IPS DF 4.7 (cell line): ENCODE measurements around the gene RPS18.

Experiments
- DNase-seq: peaks from one replicate; pipeline ENCODE4 v3.0.0-alpha.2; 2013; ENCODE audit warnings: low spot score; ENCODE audit errors: extremely low read depth

Gene RPS18

DNA sequence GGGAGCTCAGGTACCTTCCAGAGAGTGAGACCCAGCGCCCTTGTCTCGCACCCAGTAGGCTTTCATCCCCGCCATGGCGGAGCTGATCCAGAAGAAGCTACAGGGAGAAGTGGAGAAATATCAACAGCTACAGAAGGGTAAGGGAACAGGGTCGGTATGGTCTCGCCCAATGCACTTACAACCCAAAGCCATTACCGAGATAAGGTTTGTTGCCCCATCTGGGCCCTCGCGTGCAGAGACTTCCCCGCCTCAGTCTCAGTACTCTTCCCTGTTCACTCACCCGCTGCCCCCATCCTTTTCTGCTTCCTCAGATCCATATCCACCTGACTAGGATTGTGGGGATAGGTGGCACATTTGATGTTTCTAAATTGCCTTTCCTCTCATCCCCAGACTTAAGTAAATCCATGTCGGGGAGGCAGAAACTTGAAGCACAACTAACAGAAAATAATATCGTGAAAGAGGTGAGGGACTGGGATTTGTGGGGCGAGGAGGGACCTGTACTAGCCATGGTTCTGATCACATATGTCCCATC, 18.0 kb downstream of the RPS18 start:
- no peak for DNase-seq

DNA sequence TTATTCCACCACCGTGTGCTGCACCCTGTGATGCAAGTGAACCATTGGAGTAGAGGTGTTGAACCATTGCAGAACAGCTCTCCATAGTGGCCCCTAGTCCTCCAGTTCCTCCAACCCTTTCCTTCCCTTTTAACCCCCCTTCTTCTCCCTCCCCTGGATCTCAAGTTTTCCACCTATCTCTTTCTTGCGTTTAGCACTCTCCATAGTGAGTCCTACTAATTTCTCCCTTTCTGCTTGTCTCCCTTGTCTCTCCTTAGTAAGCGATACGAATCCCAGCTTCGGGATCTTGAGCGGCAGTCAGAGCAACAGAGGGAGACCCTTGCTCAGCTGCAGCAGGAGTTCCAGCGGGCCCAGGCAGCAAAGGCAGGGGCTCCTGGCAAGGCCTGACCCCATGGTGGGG, 18.6 kb downstream of the RPS18 start:
- DNase-seq, result no peak

DNA sequence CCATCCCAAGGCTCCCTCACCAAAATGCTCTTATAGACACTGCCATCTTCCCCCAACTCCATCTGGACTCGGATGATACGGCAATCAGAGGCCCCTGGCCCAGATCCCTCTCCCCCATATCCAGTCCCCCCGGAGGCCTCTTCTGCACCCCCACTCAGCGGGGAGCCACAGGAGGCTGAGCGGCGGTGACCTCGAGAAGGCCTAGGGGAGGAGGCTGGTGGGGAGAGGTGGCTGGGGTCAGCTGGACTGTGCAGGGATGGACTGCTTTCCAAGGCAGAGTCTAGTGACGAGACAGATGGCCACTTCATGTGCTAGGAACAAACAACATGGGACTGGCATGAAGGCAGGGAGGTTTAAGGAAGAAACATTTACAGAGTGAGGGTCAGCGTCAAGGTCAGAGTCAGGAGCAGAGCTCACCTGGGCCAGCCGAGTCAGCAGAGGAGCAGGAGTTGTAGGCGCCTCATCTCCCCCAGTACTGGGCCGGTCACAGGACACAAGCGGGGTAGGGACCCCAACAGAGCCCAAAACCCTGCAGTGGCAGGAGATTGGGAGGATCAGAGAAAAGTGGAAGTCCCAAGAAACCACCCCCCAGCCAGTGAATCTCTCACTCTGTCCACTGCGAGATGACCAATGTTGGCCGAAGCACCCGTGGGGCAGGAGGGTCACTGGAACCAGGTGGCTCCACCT, 21.3 kb downstream of the RPS18 start:
- no peak for DNase-seq

DNA sequence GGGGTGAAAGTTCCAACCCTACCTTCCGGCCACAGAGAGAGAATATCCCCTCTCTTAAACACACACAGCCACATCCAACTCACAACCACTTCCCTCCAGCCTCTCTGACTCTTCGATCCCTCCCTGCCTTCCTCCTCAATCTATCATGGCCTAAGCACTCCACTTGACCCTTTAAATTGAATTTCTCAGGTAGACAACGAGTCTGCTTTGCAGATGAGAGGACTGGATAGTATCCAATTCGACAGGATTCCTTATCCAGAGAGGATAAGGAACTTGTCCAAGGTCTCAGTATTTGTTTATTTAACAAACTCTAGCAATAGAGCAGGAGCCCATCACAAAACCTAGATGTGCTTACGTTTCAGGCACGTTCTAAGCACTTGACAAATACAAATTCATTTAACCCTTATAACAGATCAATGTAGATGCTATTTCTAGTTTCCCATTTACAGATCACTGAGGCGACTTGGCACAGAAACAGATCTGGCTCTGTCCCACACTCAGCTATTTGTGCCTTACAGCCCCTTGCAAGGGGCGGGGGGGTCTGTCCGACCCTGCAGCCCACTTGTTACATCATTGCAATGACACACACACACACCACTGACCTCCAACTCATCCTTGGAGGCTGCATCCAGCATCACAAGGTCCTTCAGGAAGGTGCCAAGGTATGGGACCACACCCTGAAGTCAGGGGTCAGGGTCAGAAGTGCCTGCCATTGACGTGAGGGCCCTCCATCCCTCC, 22.4 kb downstream of the RPS18 start:
- no peak for DNase-seq

DNA sequence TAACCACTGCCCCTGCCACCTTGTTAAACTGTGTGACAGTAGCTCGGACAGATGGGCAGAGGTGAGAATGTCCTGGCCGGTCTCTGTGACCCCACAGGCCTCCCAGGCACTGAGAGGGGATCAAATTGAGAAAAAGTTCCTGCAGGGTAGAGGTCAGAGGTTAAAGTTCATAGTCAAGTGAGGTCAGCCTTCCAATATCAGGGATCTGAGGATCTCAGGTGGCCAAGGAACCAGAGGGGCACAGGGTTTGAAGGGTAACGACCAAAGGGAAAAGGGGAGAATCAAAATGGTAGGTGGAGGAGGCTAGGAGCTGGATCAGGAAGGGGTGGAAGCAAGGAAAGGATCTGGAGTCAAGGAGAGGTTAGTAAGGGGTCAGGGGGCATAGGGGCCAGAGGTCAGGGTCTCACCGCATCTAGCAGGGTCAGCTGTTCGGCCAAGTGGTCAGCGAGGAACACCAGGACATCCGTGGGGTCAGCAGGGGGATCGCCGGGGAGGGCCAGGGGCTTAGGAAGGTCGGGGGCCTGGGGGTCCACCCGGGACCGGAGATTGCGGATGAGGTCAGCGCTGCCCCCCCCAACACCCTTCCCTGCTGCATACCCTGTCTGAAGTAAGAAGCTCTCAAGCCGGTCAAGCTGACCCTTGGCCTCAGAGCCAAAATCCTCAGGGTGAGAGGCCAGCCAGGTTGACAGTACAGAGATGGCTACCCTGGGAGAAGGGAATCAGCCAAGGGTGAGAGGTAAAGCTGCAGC, 23.9 kb downstream of the RPS18 start:
- no peak for DNase-seq

DNA sequence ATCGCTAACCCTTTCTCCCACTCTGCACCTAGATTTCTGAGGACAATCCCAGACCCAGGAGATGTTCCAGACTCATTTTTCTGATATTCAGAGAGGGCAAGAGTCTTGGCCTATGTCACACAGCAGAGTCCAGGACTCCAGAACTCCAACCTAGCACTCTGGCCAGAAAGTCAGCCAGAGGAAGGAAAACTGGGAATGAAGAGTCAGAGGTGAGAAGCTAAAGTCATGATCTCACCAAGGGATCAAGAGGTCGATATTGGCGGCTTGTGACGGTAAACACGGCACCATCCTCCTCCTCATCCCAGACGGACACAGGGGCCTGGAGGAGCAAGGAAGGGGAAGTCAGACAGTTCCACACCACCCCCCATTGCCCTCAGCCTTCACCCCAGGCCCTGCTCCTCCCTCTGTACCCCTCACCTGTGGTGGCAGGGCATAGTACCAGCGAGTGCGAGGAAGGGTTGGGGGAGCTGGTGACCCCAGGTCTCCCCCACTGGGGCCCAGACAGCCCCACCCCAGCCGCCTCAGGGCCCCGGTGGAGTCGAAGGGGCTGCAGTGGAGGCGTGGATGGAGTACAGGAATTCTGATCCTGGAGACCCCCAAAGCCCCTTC, 25.0 kb downstream of the RPS18 start:
- DNase-seq, result no peak

DNA sequence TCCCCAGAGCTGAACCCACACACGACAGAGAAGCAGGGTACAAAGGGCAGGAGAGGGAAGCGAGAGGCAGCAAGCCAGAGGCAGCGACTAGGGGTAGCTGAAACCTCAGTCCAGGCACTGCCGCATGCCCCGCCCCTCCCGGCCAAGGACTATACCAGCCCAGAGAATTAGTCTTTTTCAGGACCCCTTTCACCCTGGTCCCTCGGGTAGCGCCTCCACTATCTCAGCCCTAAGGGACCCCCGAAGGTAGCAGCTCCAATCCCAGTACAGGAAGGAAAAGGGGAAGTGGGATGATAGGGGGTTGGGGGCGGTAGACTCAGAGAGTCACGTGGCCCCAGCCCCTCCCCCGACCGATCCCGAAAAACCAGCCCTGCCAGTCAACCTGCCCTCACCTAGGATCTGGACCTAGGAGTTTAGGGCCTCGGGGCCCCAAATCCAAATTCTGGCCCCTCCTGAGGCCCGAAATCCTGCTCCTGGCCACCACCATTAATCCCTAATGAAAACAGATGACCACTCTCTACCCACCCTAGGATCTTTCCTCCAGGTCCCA, 25.6 kb downstream of the RPS18 start:
- DNase-seq, result no peak

DNA sequence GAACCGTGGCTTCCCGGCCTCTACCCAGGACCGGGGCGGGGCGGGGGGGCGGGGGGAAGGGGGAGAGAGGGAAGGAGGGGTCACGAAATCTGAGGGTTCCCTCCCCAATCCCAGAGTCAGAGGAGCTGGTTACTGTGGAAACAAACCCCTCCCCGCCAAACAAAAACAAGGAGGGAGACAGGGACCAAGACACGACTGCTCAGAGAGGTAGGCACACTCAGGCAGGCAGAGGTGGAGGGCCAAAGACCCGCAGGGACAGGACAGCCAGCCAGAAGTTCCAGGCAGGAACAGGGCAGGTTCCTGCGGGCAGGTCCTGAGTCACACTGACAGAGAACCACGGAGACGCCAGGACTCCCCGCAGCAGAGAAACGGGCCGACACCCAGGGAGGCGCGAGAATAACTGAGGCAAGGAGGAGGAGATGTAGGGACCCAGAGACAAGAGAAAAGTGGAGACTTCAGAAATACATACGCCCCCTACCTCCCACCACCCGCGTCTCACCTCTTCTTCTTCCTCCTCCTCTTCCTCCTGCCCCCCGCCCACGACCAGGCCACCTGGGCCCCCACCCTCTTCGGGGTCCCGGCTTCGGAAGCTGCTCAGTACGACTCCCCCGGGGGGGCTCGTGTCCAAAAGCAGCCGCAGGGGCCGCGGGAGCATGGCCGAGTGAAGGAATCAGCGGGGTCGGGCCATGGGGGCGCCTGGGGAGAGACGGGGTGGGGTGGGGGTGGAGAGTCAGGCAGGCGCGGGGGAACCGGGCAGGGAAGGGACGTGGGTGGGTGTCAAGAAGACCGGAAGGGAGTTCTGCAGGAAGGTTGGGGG, 26.3 kb downstream of the RPS18 start:
- DNase-seq, result no peak

DNA sequence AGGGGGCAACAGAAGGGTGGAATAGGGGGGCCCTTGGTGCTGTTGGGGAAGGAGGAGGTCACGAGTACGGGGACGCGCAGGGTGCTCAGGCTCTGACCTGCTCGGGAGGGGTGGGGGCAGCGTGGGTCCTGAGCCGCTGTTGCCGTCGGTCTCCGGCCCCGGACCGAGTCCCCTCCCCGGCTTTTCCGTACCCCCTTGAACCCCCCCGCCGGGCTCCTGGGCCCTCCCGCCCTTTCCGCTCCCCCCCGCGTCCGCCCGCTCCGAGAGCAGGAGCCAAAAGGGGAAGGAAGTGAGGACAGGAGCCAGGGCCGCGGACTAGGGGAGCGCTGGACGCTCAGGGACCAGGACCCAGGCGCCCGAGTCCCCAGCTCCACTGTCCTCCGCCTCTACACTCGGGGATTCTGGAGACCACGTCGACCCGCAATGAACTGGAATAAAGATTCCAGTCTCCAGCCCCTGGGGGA, 26.9 kb downstream of the RPS18 start, which contains the start of gene RGL2:
Gene RGL2 (minus strand): TSS at position 170 of the 464 bp plus-strand sequence. CDS start 332 bp downstream, outside the sequence.
- no peak for DNase-seq

DNA sequence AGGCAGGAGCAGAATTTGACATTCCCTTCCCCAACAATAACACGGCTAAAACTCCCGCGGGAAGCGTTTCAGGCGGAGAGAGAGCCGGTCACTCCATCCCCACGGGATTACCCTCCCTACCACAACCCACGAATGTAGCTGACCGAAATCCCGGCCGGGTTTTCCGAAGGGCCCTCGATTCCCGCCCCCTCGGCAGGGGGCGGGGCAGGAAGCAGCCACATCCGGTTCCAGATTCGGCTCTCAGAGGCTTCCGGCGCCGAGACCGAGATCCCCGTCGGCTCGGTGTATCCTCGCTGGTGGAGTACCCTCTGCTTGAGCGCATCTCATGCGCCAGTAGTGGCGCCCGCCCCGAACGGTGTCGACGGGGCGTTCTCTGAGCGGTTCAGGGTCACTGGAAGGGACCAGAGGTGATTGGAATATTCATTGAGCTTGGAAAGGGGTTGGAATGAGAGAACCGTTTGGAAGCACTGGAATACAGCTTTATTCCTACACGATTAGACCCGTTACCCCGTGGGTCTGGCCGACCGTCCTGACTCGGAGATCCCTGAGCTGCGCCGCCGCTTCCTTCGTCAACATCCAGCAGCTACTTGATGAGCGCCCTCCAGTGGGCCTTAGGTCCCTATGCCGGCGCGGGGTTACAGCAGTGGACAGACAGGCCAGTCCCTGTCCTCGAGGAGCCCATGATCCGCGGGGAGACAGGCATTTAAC, 27.5 kb downstream of the RPS18 start:
- DNase-seq, result no peak

DNA sequence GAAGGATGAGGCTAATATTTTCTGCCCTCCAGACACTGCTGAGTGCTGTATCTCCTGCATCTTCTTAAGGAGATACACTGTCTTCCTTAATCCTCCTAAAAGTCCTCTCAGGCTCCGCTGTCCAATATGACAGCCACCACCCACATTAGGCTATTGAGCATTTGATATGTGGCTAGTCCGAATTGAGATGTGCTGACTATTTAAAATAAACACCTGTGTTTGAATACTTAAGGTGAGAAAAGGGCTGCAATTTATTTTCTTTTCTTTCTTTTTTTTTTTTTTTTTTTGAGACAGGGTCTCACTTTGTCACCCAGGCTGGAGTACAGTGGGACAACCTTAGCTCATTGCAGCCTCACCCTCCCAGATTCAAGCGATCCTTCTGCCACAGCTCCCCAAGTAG, 30.0 kb downstream of the RPS18 start:
- DNase-seq, result no peak

DNA sequence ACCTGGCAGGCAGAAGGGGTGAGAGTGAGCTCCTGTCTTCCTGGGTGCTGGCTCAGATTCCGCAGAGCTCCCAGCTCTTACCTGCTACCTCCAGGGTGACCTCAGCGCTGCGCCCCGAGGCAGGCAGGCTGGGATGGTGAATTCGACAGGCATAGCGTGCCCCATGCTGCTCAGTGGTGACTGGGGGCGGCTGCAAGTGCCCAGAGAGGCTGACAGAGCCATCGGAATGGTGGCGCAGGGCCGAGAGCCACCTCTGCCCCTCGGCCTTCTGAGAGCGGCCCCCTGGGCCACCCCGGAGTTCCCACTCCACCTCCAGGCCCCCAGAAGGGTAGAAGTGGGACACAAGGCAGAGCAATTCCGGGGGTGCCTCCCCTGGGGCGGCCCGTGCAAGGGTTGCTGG, 32.3 kb downstream of the RPS18 start:
- DNase-seq, result no peak

DNA sequence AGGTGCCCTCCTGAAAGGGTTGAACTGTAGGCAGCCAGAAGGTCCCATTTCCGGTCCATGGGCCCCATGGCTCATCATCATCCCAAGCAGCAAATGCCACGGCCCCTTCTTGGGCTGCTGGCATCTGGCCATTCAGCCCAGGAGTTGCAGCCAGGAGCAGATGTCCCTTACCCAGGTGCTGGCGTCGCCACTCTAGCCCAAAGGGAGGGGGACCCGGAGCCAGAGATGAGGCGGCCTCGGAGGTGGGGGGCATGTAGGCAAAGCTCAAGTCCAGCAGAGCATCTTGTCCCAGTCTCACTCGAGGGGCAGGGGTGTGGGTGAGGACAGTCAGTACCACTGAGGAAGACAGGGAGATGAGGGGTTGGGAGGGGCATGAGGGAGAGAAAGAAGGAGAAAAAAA, 33.2 kb downstream of the RPS18 start:
- DNase-seq, result no peak

DNA sequence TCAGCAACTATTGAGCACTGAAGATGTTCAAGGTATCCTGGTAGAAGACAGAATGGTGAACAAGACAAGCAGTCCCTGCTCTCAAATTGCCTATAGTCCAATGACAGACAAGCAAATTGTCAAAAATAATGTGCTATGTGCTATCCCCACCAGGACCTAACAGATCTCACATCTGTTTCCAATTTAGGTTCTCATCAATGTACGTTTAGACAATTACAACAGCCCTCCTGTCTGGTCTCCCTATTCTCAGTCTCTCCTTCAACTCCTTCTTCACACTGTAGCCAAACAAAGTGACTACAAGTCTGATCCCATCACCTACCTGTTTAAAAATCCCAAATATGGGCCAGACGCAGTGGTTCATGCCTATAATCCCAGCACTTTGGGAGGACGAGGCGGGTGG, 34.5 kb downstream of the RPS18 start:
- DNase-seq, result no peak

DNA sequence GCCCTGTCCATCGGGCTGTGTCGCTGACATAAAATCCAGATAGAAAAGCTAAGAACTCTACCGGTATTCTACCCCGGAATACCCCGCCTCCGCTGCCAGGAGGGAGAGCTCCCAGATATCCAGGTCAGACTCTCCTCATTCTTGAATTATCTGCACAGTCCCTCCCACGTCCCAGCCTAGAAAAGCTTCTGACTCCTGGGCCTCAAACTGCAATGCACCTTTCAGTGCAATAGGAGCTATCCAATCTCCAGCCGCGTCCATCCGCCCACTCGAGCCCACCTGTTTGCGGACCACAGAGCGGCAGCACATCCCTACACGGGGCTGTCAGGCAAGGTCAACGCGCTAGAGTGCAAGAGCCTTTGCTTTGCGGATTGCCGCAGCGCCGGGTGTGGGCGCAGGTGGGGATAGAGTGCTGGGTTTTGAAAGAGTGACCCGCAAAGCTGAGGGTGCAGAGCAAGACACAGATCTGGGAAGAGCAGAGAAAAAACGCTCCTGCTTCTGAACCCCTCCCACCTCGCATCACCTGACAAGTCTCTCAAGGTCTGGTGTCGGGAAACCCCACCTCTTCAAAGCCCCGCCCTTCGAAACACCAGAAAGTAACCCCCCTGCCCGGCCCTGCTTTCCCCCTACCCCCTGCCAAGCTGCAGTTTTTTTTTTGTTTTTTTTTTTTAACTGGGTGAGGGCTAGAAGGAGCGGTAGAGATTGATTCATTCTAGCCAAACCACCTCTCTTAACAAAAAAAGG, 40.7 kb downstream of the RPS18 start:
- no peak for DNase-seq

DNA sequence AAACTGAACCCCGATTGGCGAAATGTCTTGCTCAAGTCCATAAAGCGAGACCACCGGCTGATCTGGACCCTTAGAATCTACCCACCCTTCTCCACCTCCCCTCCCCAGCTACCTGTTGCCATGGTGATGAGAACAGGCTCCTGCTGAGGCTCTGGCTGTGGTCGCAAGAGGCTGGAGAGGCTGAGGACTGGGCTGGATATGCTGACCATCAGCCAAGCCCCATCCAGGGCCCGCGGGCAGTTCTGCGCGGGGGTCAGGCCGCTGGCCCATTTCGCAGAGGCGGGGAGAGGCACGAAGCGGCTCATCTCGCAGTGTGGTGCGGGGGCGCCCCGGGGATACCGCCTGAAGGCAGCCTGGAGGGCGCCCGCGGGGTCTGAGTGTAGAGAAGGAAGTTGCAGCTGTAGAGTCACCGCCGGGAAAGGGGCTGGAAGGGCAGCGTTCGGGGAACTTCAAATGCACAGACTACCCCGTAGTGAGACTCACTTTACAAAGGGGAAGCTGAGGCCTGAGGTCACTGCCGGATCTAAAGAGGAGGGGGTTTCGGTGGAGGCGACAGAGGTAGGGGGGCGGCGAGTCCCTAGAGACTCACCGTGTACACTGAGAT, 41.3 kb downstream of the RPS18 start:
- no peak for DNase-seq

DNA sequence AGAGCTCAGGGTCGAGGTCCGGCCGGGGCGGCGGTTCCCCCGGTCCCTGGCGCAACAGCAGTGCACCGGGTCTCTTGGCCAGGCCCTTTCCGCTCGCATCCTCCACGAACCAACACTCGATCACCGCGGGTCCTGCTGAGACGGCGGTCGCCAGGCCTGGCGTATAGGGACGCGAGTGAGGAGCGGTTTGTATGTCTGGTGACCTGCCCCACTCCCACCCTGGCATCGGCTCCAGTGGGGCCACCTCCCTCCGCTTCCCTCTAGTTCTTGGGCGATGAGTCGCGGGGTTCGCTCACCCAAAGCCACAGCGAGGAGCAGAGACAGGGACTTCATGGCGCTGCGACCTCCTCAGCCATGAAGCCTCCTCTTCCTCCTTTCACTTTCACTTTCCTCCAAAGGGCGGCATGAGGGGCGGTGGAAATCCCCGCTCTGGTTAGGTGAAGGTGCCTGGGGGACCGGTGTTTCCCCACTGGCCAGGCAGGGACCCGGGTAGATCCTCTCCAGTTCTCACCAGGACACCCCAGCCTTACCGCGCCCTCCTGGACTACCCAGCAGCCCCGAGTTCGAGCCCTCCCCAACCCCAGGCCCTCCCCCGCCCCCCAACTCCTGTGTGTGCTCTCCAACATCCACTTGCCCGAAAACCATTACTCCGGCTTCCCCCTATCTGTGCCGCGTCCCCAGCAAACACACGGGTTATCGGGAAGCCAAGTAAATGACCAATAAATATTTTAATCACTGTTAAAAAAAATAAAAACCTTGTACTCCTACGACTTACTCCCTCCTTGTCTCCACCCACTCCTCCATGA, 42.0 kb downstream of the RPS18 start, which contains the start of gene TAPBP:
Gene TAPBP (minus strand): TSS at position 370 of the 806 bp plus-strand sequence. CDS start 37 bp downstream, at position 333.
- no peak for DNase-seq

DNA sequence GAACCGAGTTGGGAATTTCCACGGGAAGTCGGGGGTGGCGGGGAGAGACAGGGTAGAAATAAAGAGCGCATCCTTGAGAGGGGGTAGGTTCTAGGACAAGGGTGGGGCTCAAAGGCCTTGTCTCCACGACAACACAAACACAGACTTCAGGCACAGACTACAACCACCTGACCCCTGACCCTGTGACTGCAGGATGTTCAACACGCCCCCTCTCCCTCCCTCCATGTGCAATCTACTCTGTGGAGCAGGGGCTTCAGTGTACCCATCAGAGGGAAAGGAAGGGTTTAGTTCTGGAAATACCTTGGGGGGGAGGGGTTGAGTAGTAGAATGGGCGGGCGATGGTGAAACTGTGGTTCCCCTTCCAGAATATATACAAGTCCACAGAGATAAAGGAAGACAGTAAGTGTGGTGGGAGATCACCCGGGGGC, 42.7 kb downstream of the RPS18 start:
- DNase-seq, result no peak
